Smooth muscle cell (in vitro differentiated cells): ENCODE data around the gene TM9SF1. TPM values are rescaled to one million over a fixed set of nuclear protein-coding genes. Genes with fewer than 3 reads are reported as not detected.

ENCODE experiments used
- DNase-seq: peaks from one replicate; lab custom pipeline; 2025; ENCODE audit not compliant: unreplicated experiment; lab: John Stamatoyannopoulos, UW
- H2AFZ ChIP-seq: fragments of 200-600 bp; sonication (generic); 2 replicates; pipeline ENCODE4 v1.6.0; 2016; ENCODE audit warnings: antibody characterized with exemption, low read depth, mild to moderate bottlenecking
- H3F3A ChIP-seq: fragments of 200-600 bp; sonication (generic); 2 replicates; pipeline ENCODE4 v1.6.0; 2017; ENCODE audit warnings: antibody characterized with exemption, low read depth
- H3K27ac ChIP-seq: fragments of 200-600 bp; sonication (generic); 2 replicates; pipeline ENCODE4 v1.5.1; 2016; ENCODE audit warnings: low read depth, mild to moderate bottlenecking
- H3K27me3 ChIP-seq: fragments of 200-600 bp; sonication (generic); 2 replicates; pipeline ENCODE4 v1.6.1; 2016; ENCODE audit warnings: low read depth, mild to moderate bottlenecking
- H3K36me3 ChIP-seq: fragments of 200-600 bp; sonication (generic); 2 replicates; pipeline ENCODE4 v1.5.1; 2016; ENCODE audit warnings: low read depth
- H3K4me1 ChIP-seq: fragments of 200-600 bp; sonication (generic); 2 replicates; pipeline ENCODE4 v1.5.1; 2016; ENCODE audit warnings: low read depth
- H3K4me2 ChIP-seq: fragments of 200-600 bp; sonication (generic); 2 replicates; pipeline ENCODE4 v1.6.0; 2016; ENCODE audit warnings: mild to moderate bottlenecking
- H3K4me3 ChIP-seq: fragments of 200-600 bp; sonication (generic); 2 replicates; pipeline ENCODE4 v1.5.1; 2016; ENCODE audit warnings: mild to moderate bottlenecking
- H3K79me2 ChIP-seq: fragments of 200-600 bp; sonication (generic); 2 replicates; pipeline ENCODE4 v1.6.0; 2016; ENCODE audit warnings: low read depth, mild to moderate bottlenecking
- H3K9ac ChIP-seq: fragments of 200-600 bp; sonication (generic); 2 replicates; pipeline ENCODE4 v1.6.0; 2016; ENCODE audit warnings: low read depth
- H3K9me3 ChIP-seq: fragments of 200-600 bp; sonication (generic); replicated peaks from 2 replicates; pipeline ENCODE4 v1.5.1; 2016; ENCODE audit warnings: low read depth
- H4K20me1 ChIP-seq: fragments of 200-600 bp; sonication (generic); 2 replicates; pipeline ENCODE4 v1.6.0; 2016; ENCODE audit warnings: low read depth
- CTCF ChIP-seq: fragments of 200-600 bp; sonication (generic); IDR thresholded peaks from 2 replicates; pipeline ENCODE4 v1.5.1; 2017; ENCODE audit warnings: borderline replicate concordance, mild to moderate bottlenecking, antibody characterized with exemption; ENCODE audit not compliant: insufficient read depth, poor library complexity, severe bottlenecking
- WGBS: methylation state at CpG from one replicate; pipeline ENCODE4 v1.1.7; 2016; ENCODE audit warnings: low lambda C conversion rate; 5-methylcytosine and 5-hydroxymethylcytosine counted together
- polyA plus RNA-seq: library from polyadenylated mRNA; unstranded; fragments of >200 nt; fragmentation: Nextera tagmentation; extraction: Ambion mirVana; gene quantifications from 2 replicates; pipeline ENCODE4 v1.2.1, GENCODE V29; 2016
- total RNA-seq: library from RNA; depleted of rRNA; stranded (reverse); fragments of >200 nt; gene quantifications from 2 replicates; pipeline ENCODE4 v1.2.3, GENCODE V29; 2014

The TM9SF1 gene
- total and polyA plus RNA-seq, 2 experiments from 2014 or later = 66.6 to 86.5 TPM

GRCh38 chr14:24171422-24172260 is 23.6 kb downstream of the TM9SF1 start, which contains the start of gene REC8:
REC8 (plus strand) TSS chr14:24172080; CDS start chr14:24172553, 473 bp downstream.
- 12% methylated on average over 61 of the region's 63 CpGs for WGBS
- peaks cover 10% of the 10 kb centered on the region for H3K4me1 ChIP-seq
- no peaks in the 10 kb centered on the region for H4K20me1 ChIP-seq
- H3K9ac ChIP-seq = no peak within 1 kb of the TSS
- no peaks in the 10 kb centered on the region for H3F3A ChIP-seq
- H3K27ac ChIP-seq = no peak within 1 kb of the TSS
- no peak within 1 kb of the TSS for H2AFZ ChIP-seq
- H3K4me2 ChIP-seq = peak within 1 kb of the TSS; percentile 86
- H3K27me3 ChIP-seq = no peaks in the 10 kb centered on the region
- peak within 1 kb of the TSS; percentile 42 for H3K4me3 ChIP-seq
- DNase-seq = peak; percentile 31
- no peak for TF ChIP-seq CTCF
- H3K79me2 ChIP-seq = no peaks in the 10 kb centered on the region
- no peaks in the 10 kb centered on the region for H3K9me3 ChIP-seq
- H3K36me3 ChIP-seq = no peaks in the 10 kb centered on the region

- Histone ChIP-seq H3K9me3 (no peaks in the 10 kb centered on the region), H2AFZ (no peak overlapping the region), H4K20me1 (no peaks in the 10 kb centered on the region), H3K4me3 (no peak overlapping the region), H3K9ac (no peak overlapping the region), H3K27ac (no peak overlapping the region), H3K4me1 (peaks cover 9% of the 10 kb centered on the region), H3F3A (no peaks in the 10 kb centered on the region), H3K36me3 (no peaks in the 10 kb centered on the region), H3K27me3 (no peaks in the 10 kb centered on the region), H3K79me2 (no peaks in the 10 kb centered on the region), H3K4me2 (no peak overlapping the region)
- no peak for DNase-seq
- no peak for TF ChIP-seq CTCF
- 100% methylated on average over 3 of the region's 3 CpGs for WGBS
Observed at GRCh38 chr14:24167469-24168114, 27.6 kb downstream of the TM9SF1 start.

GRCh38 chr14:24165785-24166184 is 29.5 kb downstream of the TM9SF1 start:
- Histone ChIP-seq H3K4me1 (peaks cover 7% of the 10 kb centered on the region), H3K4me3 (no peak overlapping the region), H3K27me3 (no peaks in the 10 kb centered on the region), H3K4me2 (no peak overlapping the region), H3F3A (peaks cover under 1% of the 10 kb centered on the region), H4K20me1 (no peaks in the 10 kb centered on the region), H3K9me3 (no peaks in the 10 kb centered on the region), H3K9ac (no peak overlapping the region), H3K36me3 (no peaks in the 10 kb centered on the region), H3K79me2 (peaks cover 14% of the 10 kb centered on the region), H2AFZ (no peak overlapping the region), H3K27ac (no peak overlapping the region)
- no peak for TF ChIP-seq CTCF
- DNase-seq = no peak
- over 99% methylated on average over 5 of the region's 5 CpGs for WGBS
